Loucy (cell line): Measurements from ENCODE around the gene TIMM22.

ENCODE experiments used
- CTCF ChIP-seq: fragments of 200-600 bp; sonication (generic); conservative IDR thresholded peaks from 2 replicates; pipeline ENCODE4 v1.5.1; 2014; ENCODE audit warnings: mild to moderate bottlenecking, antibody characterized with exemption, low read length
- EZH2phosphoT487 ChIP-seq: fragments of 200-600 bp; IDR thresholded peaks from 2 replicates; pipeline ENCODE4 v1.6.1; 2018; ENCODE audit warnings: antibody characterized with exemption, mild to moderate bottlenecking, moderate library complexity, borderline replicate concordance

- no peak for TF ChIP-seq EZH2phosphoT487
- TF ChIP-seq CTCF: no peak
Observed at GRCh38 chr17:1000597-1001461, 3.9 kb downstream of the TIMM22 start.
